HG03108 (cell line): ENCODE results near the gene ADM5.

ENCODE experiments used
- ATAC-seq: cut with Tn5 transposase; IDR thresholded peaks from one replicate; pipeline ENCODE4 v1.9.1; 2021; ENCODE audit warnings: moderate library complexity; ENCODE audit not compliant: unreplicated experiment

Gene ADM5

GRCh38 chr19:49679771-49680413 is 9.5 kb upstream of the ADM5 start:
- no peak for ATAC-seq

GRCh38 chr19:49680421-49681351 is 8.7 kb upstream of the ADM5 start:
- ATAC-seq, result no peak

DNA sequence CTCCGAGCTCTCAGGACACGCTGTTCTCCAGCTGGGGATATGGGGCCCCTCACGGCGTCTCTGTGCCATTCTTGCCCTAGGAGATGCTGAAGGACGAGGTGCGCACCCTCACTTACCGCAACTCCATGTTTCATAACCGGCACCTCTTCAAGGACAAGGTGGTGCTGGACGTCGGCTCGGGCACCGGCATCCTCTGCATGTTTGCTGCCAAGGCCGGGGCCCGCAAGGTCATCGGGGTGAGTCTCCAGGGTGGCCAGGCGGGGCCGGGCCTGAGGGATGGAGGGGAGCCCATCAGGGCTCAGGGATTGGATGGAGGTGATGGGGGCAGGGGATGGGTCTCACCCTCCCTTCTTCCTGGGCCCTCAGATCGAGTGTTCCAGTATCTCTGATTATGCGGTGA is 7.6 kb upstream of the ADM5 start:
- ATAC-seq, result no peak

- ATAC-seq, result no peak
These were observed 7.1 kb upstream of the ADM5 start for GRCh38 chr19:49682274-49682673.

GRCh38 chr19:49683814-49684250 is 5.6 kb upstream of the ADM5 start:
- ATAC-seq, result no peak

- ATAC-seq, result no peak
These were observed 5.0 kb upstream of the ADM5 start for GRCh38 chr19:49684251-49684982.

DNA sequence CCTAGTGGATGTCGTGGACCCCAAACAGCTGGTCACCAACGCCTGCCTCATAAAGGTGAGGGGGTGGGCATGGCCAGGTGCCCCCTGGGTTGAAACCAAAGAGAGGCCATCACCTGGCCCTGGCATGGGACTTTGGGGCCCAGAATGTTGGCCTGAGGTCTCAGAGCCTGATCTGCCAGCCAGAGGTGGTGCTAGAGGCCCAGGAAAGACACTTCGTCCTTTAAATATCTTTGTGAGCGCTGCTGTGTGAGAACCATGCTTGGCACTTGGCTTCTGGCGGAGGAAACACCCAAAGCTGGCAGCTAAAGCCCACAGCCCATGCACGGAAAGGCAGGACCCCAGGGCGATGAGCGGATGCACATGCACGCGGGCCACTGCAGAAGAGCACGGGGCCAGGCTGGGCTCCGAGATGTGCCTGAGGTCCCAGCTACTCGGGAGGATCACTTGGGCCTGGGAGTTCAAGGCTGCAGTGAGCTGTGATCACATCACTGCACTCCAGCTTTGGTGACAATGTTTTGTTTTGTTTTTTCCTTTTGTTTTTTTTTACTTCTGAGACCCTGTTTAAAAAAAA is 4.3 kb upstream of the ADM5 start:
- ATAC-seq, result no peak

GRCh38 chr19:49685845-49686332 is 3.5 kb upstream of the ADM5 start:
- no peak for ATAC-seq

DNA sequence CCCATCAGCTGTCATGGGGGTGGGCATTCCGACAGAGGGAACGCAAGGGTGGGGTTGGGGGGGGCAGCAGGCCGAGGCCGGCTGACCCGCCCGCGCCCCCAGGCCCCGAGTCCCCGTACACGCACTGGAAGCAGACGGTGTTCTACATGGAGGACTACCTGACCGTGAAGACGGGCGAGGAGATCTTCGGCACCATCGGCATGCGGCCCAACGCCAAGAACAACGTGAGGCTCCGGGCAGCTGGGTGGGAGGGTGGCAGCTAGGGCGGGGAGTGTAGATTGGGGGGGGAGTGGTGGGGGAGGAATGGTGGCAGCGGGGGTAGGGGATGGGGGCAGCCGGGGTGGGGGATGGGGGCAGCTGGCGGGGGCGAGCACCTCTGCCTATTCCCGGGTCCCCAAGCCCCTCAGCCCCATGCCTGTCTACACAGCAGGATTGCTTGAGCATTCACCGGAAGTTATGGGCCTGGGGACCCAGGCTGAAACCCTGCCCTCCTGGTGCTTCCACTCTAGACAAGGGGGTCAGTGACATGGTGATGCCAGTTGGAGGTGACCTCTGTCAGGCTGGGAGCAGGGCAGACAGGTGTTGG is 2.8 kb upstream of the ADM5 start:
- ATAC-seq, result no peak

- no peak for ATAC-seq
These were observed 2.2 kb upstream of the ADM5 start for GRCh38 chr19:49687150-49687549.

DNA sequence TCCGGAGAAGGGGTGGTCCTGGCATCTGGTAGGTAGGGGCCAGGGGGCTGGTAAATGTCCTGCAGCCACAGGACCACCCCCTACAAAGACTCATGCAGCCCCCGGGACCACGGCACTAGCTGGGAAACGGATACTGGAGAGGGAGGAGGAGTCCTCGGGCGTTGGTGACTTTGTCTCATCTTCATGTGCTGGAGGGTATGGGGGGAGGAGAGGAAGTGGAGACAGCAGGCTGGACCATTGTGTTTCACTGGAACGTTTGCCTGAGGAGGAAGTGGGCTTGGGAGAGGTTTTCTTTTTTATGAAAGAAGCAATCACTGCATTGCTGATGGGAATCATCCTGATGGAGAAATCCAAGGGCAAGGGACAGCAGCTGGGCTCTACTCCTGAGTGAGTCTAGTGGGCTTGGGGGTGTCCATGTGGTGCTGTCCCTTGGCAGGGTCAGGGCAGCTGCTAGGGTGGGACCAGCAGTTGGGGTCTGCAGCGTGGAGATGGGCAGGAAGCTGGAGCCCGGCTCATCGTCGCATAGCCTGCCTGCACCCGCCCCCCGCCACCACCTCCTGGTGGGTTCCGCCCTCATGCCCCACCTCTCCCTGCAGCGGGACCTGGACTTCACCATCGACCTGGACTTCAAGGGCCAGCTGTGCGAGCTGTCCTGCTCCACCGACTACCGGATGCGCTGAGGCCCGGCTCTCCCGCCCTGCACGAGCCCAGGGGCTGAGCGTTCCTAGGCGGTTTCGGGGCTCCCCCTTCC is 1.7 kb upstream of the ADM5 start:
- ATAC-seq, result no peak

DNA sequence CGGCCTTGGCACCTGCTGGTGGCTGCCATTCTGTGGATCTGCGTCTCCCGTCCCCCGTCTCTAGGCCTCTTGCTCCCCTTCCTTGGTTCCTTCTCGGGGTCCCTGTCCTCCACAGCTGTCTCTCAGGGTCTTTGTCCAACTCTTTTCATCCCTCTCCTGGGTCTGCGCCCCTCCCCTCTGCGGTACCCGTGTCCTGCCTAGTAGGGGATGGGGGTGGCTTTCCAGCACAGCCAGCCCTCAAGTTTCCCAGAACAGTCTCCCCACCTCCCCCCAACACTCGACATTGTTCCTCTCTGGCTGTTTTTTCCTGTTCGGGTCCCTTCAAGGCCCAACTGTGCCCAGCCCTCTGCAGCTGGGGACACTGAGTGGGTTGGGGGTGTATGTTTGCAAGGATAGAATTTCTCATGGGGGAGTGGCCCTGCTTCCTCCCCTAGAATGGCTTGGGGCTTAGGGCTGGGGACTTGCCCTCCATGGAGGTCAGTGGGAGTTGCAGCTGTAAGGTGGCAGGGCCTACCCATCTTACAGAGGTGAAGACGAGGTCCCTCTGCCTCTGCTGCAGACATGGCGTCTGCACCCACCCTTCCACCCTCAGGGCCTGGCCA is 762 bp upstream of the ADM5 start:
- no peak for ATAC-seq

GRCh38 chr19:49690079-49690655 is 773 bp downstream of the ADM5 start:
- ATAC-seq, result no peak

DNA sequence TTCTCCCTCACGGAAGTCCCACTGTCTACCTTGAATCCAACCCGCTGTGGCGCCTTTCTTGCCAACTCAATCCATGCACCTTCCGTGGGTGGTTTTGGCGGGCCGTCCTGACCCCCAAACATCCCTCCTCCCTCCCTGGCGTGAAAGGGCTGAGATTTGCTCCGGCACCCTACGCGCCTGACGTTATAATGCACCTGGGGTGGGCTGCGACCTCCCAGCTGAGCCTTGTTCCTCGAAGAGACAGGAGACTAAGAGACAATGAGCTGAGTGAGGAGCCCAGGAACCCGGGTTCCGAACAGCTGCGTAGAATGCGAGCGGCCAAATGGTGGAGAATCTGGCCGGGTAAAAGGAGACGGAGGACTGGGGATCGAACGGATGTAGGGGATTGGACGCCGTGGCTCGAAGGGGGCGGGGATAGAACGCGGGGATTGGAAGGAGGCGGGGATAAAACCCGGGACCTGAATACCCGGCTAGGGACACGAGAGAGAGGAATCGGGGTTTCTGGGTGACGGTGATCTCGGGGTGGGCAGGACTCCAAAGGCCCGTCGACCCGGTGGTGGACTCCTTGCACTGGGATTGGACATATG is 1.4 kb downstream of the ADM5 start, which contains the start of gene CPT1C:
Gene CPT1C (plus strand): TSS at position 461 of the 587 bp plus-strand sequence. CDS start 1,137 bp downstream, outside the sequence.
- no peak for ATAC-seq

DNA sequence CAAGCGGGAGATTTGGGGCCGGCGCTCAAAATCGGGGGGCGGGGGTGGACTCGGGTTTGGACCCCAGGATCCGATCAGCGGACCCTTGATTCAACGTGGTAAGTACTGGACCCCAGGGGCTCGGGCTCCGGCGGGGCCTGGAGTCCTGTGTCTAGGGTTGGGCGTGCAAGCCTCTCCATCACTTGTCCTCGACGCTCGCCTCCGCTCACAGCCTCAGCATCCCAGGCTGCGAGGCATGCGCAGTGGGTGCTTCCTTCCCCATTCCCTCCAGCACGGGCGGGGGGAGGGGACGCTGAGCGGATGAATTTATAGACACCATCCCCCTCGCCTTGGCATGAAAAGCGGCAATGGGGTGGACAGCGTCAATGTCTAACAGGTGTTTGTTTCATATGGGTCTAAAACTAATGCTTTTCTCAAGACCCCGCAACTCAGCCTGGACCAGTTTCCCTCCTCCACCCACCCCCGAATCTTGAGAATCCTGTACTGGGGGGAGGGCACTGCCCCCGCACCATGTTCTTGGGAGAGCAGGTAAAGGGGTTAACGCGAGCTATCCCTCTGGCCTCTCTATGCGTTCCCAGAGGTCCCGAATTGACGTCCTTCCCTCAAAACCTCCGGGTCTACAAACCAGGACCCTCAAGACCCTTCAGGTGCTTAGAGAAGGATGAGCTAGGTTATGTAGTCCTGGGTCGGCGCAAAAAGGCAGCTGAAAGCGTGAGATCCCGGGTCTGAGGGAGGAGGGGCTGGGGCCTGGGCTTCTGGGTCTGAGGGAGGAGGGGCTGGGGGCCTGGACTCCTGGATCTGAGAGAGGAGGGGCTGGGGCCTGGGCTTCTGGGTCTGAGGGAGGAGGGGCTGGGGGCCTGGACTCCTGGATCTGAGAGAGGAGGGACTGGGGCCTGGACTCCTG is 2.1 kb downstream of the ADM5 start:
- no peak for ATAC-seq

DNA sequence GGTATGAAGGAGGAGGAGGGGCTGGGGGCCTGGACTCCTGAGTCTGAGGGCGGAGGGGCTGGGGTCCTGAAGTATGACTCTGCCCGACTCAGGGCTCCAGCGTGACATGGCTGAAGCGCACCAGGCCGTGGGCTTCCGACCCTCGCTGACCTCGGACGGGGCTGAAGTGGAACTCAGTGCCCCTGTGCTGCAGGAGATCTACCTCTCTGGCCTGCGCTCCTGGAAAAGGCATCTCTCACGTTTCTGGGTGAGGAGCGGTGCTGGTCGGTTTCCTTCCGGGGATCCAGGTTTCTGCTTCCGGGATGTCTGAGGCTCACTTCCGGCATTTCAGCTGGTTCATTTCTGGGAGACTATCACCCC is 2.7 kb downstream of the ADM5 start:
- ATAC-seq, result no peak

DNA sequence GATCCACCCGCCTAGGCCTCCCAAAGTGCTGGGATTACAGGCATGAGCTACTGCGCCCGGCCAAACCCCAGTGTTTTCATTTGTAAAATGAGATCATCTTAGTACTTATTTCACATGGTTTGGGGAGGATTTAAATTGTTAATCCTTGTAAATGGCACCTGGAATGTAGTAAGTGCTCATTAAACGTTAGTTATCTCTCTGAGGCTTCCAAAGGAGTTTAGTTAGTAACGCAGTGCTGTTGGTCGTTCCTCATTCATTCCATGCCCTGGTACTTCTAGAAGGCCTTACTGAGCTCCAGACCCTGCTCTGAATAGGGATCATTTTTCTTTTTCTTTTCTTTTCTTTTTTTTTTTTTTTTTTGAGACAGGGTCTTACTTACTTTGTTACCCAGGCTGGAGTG is 6.7 kb downstream of the ADM5 start:
- no peak for ATAC-seq

DNA sequence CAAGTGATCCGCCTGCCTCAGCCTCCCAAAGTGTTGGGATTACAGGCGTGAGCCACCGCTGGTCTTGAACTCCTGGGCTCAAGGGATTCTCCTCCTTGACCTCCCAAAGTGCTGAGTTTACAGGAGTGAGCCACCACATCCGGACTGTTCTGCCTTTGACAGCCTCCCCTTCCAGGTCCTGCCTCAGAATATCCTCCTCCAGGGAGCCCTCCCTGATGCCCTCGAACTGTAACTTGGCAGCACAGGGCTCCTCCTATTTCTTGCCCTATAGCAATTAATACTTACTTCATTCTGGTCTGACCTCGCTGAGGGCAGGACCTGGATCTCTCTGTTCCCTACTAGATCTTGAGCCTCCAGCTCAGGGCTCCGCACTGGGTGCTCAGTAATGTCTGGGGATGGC is 7.5 kb downstream of the ADM5 start:
- ATAC-seq, result no peak
